Tibial nerve (tissue), 4 donors: ENCODE results near the gene TRIM58. TPM values are rescaled to one million over a fixed set of nuclear protein-coding genes. Genes with fewer than 3 reads are reported as not detected.

ENCODE experiments used
- DNase-seq, 2 donors: peaks; one replicate each; pipeline ENCODE4 v3.0.0-alpha.2; 2019; ENCODE audit warnings: low spot score in 2 of 2
- H3K27ac ChIP-seq, 4 donors: fragments of 200-600 bp; sonication (generic) in 3 of 4; one replicate each; pipeline ENCODE4 v1.5.1; 2017 to 2019; ENCODE audit warnings: mild to moderate bottlenecking in 1 of 4
- H3K27me3 ChIP-seq, 2 donors: fragments of 200-600 bp; sonication (generic) in 1 of 2; one replicate each; pipeline versions ENCODE4 v1.5.1 to v1.6.0; 2017 to 2019
- H3K36me3 ChIP-seq, 3 donors: fragments of 200-600 bp; sonication (generic); one replicate each; pipeline ENCODE4 v1.5.1; 2018 to 2019
- H3K4me1 ChIP-seq, 4 donors: fragments of 200-600 bp; sonication (generic) in 3 of 4; one replicate each; pipeline ENCODE4 v1.5.1; 2017 to 2019
- H3K4me3 ChIP-seq, 4 donors: fragments of 200-600 bp; sonication (generic) in 3 of 4; one replicate each; pipeline ENCODE4 v1.5.1; 2017 to 2019; ENCODE audit warnings: mild to moderate bottlenecking in 1 of 4, moderate library complexity in 1 of 4
- H3K9me3 ChIP-seq, 4 donors: fragments of 200-600 bp; sonication (generic) in 3 of 4; one replicate each; pipeline ENCODE4 v1.5.1; 2017 to 2019
- EP300 ChIP-seq, 2 donors: sonication (generic); formaldehyde crosslinking; IDR thresholded peaks; one replicate each; pipeline ENCODE4 v1.6.1; 2017; ENCODE audit warnings: antibody characterized with exemption in 2 of 2, mild to moderate bottlenecking in 1 of 2
- POLR2A ChIP-seq, 2 donors: fragments of 450-650 bp; IDR thresholded peaks; one replicate each; pipeline ENCODE4 v1.6.1; 2017; ENCODE audit warnings: antibody characterized with exemption in 2 of 2, mild to moderate bottlenecking in 2 of 2, moderate library complexity in 2 of 2
- WGBS, 2 donors: methylation state at CpG; one replicate each; pipeline ENCODE4 v1.1.5; 2018; 5-methylcytosine and 5-hydroxymethylcytosine counted together
- total RNA-seq, 4 donors: library from RNA; depleted of rRNA; stranded (reverse); fragments of >200 nt; gene quantifications; one replicate each; pipeline ENCODE4 v1.1.0, GENCODE V29; 2016
- TF ChIP-seq, protein P1 (sequence below), 5 experiments: fragments of 200-600 bp in 3 of 5; fragments of 450-650 bp in 2 of 5; sonication (generic) in 3 of 5; IDR thresholded peaks; one replicate each; pipeline ENCODE4 v1.5.1; 2016 to 2019; ENCODE audit warnings: antibody characterized with exemption in 5 of 5, mild to moderate bottlenecking in 3 of 5, moderate library complexity in 2 of 5

Gene TRIM58
- total RNA-seq, 4 donors from 2014 or later, result 3.9 to 17.4 (median 6.9) TPM

DNA sequence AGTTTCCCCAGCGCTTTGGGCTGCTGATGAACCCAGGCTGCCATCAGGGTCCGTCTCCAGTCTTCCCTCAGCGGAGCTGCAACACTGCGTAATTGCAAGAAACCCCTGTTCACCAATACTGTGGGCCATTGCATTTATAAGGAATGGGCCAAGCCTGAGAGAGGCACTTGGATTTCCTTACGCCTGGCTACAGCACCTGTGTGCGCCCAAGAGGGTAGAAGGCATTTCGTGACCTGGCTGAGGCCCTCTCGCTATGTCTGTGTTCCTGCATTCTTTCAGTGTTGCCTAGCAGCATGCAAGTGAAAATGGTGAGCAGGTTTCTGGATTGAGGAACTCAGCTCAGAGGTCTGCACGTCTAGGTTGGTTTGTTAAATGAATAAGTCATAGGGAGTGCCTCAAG, 26.4 kb downstream of the TRIM58 start:
- TF ChIP-seq, protein P1, sequence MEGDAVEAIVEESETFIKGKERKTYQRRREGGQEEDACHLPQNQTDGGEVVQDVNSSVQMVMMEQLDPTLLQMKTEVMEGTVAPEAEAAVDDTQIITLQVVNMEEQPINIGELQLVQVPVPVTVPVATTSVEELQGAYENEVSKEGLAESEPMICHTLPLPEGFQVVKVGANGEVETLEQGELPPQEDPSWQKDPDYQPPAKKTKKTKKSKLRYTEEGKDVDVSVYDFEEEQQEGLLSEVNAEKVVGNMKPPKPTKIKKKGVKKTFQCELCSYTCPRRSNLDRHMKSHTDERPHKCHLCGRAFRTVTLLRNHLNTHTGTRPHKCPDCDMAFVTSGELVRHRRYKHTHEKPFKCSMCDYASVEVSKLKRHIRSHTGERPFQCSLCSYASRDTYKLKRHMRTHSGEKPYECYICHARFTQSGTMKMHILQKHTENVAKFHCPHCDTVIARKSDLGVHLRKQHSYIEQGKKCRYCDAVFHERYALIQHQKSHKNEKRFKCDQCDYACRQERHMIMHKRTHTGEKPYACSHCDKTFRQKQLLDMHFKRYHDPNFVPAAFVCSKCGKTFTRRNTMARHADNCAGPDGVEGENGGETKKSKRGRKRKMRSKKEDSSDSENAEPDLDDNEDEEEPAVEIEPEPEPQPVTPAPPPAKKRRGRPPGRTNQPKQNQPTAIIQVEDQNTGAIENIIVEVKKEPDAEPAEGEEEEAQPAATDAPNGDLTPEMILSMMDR (IDR thresholded peaks at IDR 0.05), result no peak
- TF ChIP-seq EP300 (IDR thresholded peaks at IDR 0.05), result no peak
- TF ChIP-seq POLR2A (IDR thresholded peaks at IDR 0.05), result no peak
- H3K4me1 ChIP-seq, result no peaks in the 10 kb centered on the region
- H3K4me3 ChIP-seq, result no peak overlapping the region
- DNase-seq, result no peak
- no peaks in the 10 kb centered on the region for H3K27me3 ChIP-seq
- H3K9me3 ChIP-seq, result no peaks in the 10 kb centered on the region
- WGBS, 2 donors, result 83 to 88% methylated on average over 9 of the region's 9 CpGs
- H3K27ac ChIP-seq, result no peak overlapping the region
- no peaks in the 10 kb centered on the region for H3K36me3 ChIP-seq

DNA sequence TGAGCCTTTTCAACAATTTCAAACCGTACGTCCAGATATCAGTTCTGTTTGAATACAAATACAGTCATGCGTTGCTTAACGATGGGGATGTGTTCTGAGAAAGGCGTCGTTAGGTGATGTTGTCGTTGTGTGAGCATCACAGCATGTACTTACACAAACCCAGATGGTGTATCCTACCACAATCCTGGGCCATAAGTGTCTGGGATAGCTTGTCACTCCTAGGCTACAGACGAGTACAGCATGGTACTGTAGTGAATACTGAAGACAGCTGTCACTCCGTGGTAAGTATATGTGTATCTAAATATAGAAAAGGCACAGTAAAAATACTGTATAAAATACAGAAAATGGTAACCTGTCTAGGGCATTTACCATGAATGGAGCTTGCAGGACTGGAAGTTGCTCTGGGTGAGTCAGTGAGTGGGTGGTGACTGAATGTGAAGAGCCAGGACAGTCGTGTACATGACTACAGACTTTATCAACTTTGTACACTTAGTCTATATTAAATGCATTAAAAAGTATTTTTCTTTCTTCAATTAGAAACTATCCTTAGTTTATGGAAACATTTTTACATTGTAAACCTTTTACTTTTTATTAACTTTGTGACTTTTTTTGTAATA, 27.9 kb downstream of the TRIM58 start:
- WGBS, 2 donors, result 84 to 88% methylated on average over 10 of the region's 10 CpGs
- TF ChIP-seq POLR2A (IDR thresholded peaks at IDR 0.05), result no peak
- TF ChIP-seq, protein P1 (IDR thresholded peaks at IDR 0.05), result no peak
- TF ChIP-seq EP300 (IDR thresholded peaks at IDR 0.05), result no peak
- H3K27ac ChIP-seq, result no peak overlapping the region
- no peaks in the 10 kb centered on the region for H3K9me3 ChIP-seq
- H3K4me1 ChIP-seq, result no peaks in the 10 kb centered on the region
- H3K27me3 ChIP-seq, result no peaks in the 10 kb centered on the region
- no peaks in the 10 kb centered on the region for H3K36me3 ChIP-seq
- no peak for DNase-seq
- H3K4me3 ChIP-seq, result no peak overlapping the region

DNA sequence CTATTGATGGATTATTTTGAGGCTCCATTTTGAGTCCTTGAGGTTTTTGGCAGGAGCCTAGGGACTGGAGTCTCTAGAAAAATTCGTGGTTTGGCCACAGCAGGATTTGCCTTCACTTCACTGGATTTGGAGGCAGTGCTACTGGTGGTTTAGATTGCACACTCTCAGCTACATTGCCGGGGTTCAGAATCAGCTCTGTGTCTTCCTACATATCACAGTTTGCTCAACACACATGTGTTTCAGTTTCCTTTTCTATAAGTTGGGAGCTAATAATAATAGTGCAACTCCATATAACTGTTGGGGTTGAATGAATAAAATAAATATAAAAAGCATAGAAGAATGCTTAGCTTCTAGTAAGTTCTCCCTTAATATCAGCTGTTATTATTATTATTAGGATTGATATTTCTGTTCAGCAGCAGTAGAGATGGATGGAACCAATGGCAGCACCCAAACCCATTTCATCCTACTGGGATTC, 38.2 kb downstream of the TRIM58 start, which contains the start of gene OR2W3:
OR2W3 (plus strand) TSS at position 425 of the 475 bp plus-strand sequence; CDS start at position 425, 0 bp downstream.
- Histone ChIP-seq H3K4me3 (no peak within 1 kb of the TSS), H3K27me3 (no peaks in the 10 kb centered on the region), H3K36me3 (no peaks in the 10 kb centered on the region), H3K9me3 (no peaks in the 10 kb centered on the region), H3K4me1 (no peaks in the 10 kb centered on the region), H3K27ac (no peak within 1 kb of the TSS)
- no peak for DNase-seq
- WGBS, 2 donors, result 43 to 45% methylated on average over 2 of the region's 2 CpGs
- TF ChIP-seq POLR2A (IDR thresholded peaks at IDR 0.05) (no peak), EP300 (IDR thresholded peaks at IDR 0.05) (no peak)
- TF ChIP-seq, protein P1 (IDR thresholded peaks at IDR 0.05), result no peak

DNA sequence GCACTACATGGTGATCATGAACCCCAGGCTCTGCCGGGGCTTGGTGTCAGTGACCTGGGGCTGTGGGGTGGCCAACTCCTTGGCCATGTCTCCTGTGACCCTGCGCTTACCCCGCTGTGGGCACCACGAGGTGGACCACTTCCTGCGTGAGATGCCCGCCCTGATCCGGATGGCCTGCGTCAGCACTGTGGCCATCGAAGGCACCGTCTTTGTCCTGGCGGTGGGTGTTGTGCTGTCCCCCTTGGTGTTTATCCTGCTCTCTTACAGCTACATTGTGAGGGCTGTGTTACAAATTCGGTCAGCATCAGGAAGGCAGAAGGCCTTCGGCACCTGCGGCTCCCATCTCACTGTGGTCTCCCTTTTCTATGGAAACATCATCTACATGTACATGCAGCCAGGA, 39.0 kb downstream of the TRIM58 start:
- H3K27me3 ChIP-seq, result no peaks in the 10 kb centered on the region
- H3K4me3 ChIP-seq, result no peak overlapping the region
- no peak overlapping the region for H3K27ac ChIP-seq
- H3K9me3 ChIP-seq, result no peaks in the 10 kb centered on the region
- no peak for DNase-seq
- H3K36me3 ChIP-seq, result no peaks in the 10 kb centered on the region
- TF ChIP-seq POLR2A (IDR thresholded peaks at IDR 0.05) (no peak), EP300 (IDR thresholded peaks at IDR 0.05) (no peak)
- TF ChIP-seq, protein P1 (IDR thresholded peaks at IDR 0.05), result no peak
- H3K4me1 ChIP-seq, result no peaks in the 10 kb centered on the region
- WGBS, 2 donors, result 91 to 98% methylated on average over 12 to 14 of the region's 14 CpGs

DNA sequence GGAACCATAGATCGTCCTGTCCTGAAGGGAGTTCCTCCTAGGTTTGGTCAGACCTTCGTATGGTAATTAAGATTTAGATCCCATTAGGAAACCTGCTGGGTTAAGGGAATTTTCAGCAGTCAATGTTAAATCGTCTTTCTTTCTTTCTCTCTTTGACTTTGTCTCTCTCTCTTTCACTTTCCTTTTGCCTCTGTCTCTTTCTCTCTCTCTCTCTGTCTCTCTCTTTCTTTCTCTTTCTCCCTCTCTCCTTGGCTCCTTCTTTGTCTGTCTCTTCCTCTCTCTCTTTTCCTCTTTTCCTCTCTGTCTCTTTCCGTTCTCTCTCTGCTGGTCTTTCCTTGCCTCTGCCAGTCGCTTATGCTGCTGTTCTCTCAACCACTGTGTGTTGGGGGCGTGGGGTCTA, 47.1 kb downstream of the TRIM58 start:
- Histone ChIP-seq H3K27ac (no peak overlapping the region), H3K9me3 (no peaks in the 10 kb centered on the region), H3K27me3 (no peaks in the 10 kb centered on the region), H3K4me1 (no peaks in the 10 kb centered on the region), H3K36me3 (no peaks in the 10 kb centered on the region), H3K4me3 (no peak overlapping the region)
- TF ChIP-seq POLR2A (IDR thresholded peaks at IDR 0.05) (no peak), EP300 (IDR thresholded peaks at IDR 0.05) (no peak)
- TF ChIP-seq, protein P1 (IDR thresholded peaks at IDR 0.05), result no peak
- no peak for DNase-seq
- WGBS, 2 donors, result 80 to 90% methylated on average over 6 of the region's 6 CpGs
